ENCODE measurements around the gene ATP6V0B.

ATP6V0B gene

GRCh38 chr1:43946236-43947060 is 28.3 kb upstream of the ATP6V0B start, which contains the start of gene IPO13:
IPO13 (plus strand) TSS chr1:43946950; CDS start chr1:43947601, 651 bp downstream.
- peak; percentile 86 to 97 (median 90) for DNase-seq

- peak in 1 of 5 donors; percentile 12 for DNase-seq
These were observed 27.5 kb upstream of the ATP6V0B start for GRCh38 chr1:43947061-43947873.

GRCh38 chr1:43947874-43948437 is 26.8 kb upstream of the ATP6V0B start:
- no peak for DNase-seq

- no peak for DNase-seq
These were observed 25.1 kb upstream of the ATP6V0B start for GRCh38 chr1:43949678-43950077.

GRCh38 chr1:43951021-43951985 is 23.5 kb upstream of the ATP6V0B start:
- no peak for DNase-seq

- no peak for DNase-seq
These were observed 21.9 kb upstream of the ATP6V0B start for GRCh38 chr1:43952731-43953346.

GRCh38 chr1:43953361-43953760 is 21.4 kb upstream of the ATP6V0B start:
- DNase-seq = no peak

GRCh38 chr1:43954036-43954435 is 20.7 kb upstream of the ATP6V0B start:
- DNase-seq = no peak

- no peak for DNase-seq
These were observed 18.5 kb upstream of the ATP6V0B start for GRCh38 chr1:43956234-43956633.

- no peak for DNase-seq
These were observed 17.2 kb upstream of the ATP6V0B start for GRCh38 chr1:43957407-43958040.

- DNase-seq = no peak
These were observed 16.2 kb upstream of the ATP6V0B start for GRCh38 chr1:43958351-43959255.

GRCh38 chr1:43960798-43961197 is 14.0 kb upstream of the ATP6V0B start:
- DNase-seq = no peak

GRCh38 chr1:43961692-43962091 is 13.1 kb upstream of the ATP6V0B start:
- no peak for DNase-seq

GRCh38 chr1:43962324-43962723 is 12.4 kb upstream of the ATP6V0B start:
- DNase-seq = no peak

GRCh38 chr1:43963006-43963405 is 11.8 kb upstream of the ATP6V0B start:
- no peak for DNase-seq

GRCh38 chr1:43963890-43964289 is 10.9 kb upstream of the ATP6V0B start:
- no peak for DNase-seq

GRCh38 chr1:43965316-43965715 is 9.4 kb upstream of the ATP6V0B start:
- DNase-seq = no peak

- DNase-seq = no peak
These were observed 6.3 kb upstream of the ATP6V0B start for GRCh38 chr1:43968348-43968948.

- DNase-seq = no peak
These were observed 5.4 kb upstream of the ATP6V0B start for GRCh38 chr1:43969416-43969745.
